GM21717 (cell line): Measurements from ENCODE around the gene GZF1.

Experiments used
- ATAC-seq: cut with Tn5 transposase; IDR thresholded peaks from one replicate; pipeline ENCODE4 v1.9.1; 2021; ENCODE audit warnings: mild to moderate bottlenecking, moderate library complexity; ENCODE audit not compliant: unreplicated experiment

Gene GZF1

GRCh38 chr20:23404196-23404595 is 42.2 kb downstream of the GZF1 start:
- ATAC-seq = no peak

- ATAC-seq = no peak
These were observed 44.9 kb downstream of the GZF1 start for GRCh38 chr20:23406880-23407279.

GRCh38 chr20:23407781-23408464 is 45.9 kb downstream of the GZF1 start:
- ATAC-seq = peak; percentile 72

- no peak for ATAC-seq
These were observed 47.0 kb downstream of the GZF1 start for GRCh38 chr20:23408957-23409356.

- no peak for ATAC-seq
These were observed 47.8 kb downstream of the GZF1 start for GRCh38 chr20:23409800-23410199.

GRCh38 chr20:23410916-23411695 is 49.1 kb downstream of the GZF1 start:
- ATAC-seq = no peak

- ATAC-seq = no peak
These were observed 50.0 kb downstream of the GZF1 start for GRCh38 chr20:23412026-23412425.

GRCh38 chr20:23413862-23414422 is 52.0 kb downstream of the GZF1 start:
- no peak for ATAC-seq

- no peak for ATAC-seq
These were observed 52.7 kb downstream of the GZF1 start for GRCh38 chr20:23414526-23415188.

GRCh38 chr20:23415555-23415954 is 53.6 kb downstream of the GZF1 start:
- ATAC-seq = no peak

GRCh38 chr20:23415959-23416583 is 54.1 kb downstream of the GZF1 start:
- no peak for ATAC-seq

- no peak for ATAC-seq
These were observed 55.9 kb downstream of the GZF1 start for GRCh38 chr20:23417861-23418260.

- no peak for ATAC-seq
These were observed 57.6 kb downstream of the GZF1 start for GRCh38 chr20:23419657-23419994.

- peak; percentile 36 for ATAC-seq
These were observed 58.3 kb downstream of the GZF1 start for GRCh38 chr20:23419995-23420901.

GRCh38 chr20:23420943-23421931 is 59.3 kb downstream of the GZF1 start, which contains the start of gene NAPB:
NAPB (minus strand) TSS chr20:23421488; CDS start chr20:23421402, 86 bp downstream.
- peak; percentile 95 for ATAC-seq
